Endothelial cell of umbilical vein (primary cell): ENCODE data around the gene L2HGDH. TPM values are rescaled to one million over a fixed set of nuclear protein-coding genes. Genes with fewer than 3 reads are reported as not detected.

Experiments used
- BruUV-seq: library from RNA; stranded (reverse); fragments of 400-500 nt; replicated peaks from 2 replicates; lab custom pipeline; 2021; lab: Mats Ljungman, UMichigan
- CTCF ChIA-PET: fragments of 300-600, 350-600 bp; sonication (Branson Sonifier 250); formaldehyde crosslinking; loops from one replicate; lab custom pipeline; 2021; ENCODE audit warnings: antibody characterized with exemption, inconsistent platforms; lab: Charles Lee
- POLR2A ChIA-PET: fragments of 300-600, 350-600 bp; sonication (Branson Sonifier 250); formaldehyde crosslinking; loops from one replicate; lab custom pipeline; 2021; ENCODE audit warnings: antibody characterized with exemption, inconsistent platforms; lab: Charles Lee
- DNase-seq: peaks from one replicate; pipeline ENCODE4 v3.0.0-alpha.2; 2011; ENCODE audit warnings: low read depth, low spot score
- FAIRE-seq: peaks from 2 replicates; lab custom pipeline; 2011; peaks lifted over from hg19 to GRCh38; lab: Jason Lieb, UNC
- H2AFZ ChIP-seq: 2 replicates; pipeline ENCODE4 v1.6.0; 2012; ENCODE audit warnings: low read depth, low read length, control low read depth, inconsistent platforms
- H3K27ac ChIP-seq: 2 replicates; pipeline ENCODE4 v1.5.1; 2011; ENCODE audit warnings: low read depth, mild to moderate bottlenecking, control low read depth, low read length, moderate library complexity; ENCODE audit not compliant: insufficient read depth
- H3K27me3 ChIP-seq, 2 experiments: 2 replicates each; pipeline versions ENCODE4 v1.6.0 to v1.6.1; 2011; ENCODE audit warnings: low read length in 2 of 2, mixed read lengths in 1 of 2; ENCODE audit not compliant: control insufficient read depth in 2 of 2, insufficient read depth in 2 of 2
- H3K36me3 ChIP-seq, 2 experiments: 2 replicates in 1 of 2; 3 replicates in 1 of 2; pipeline ENCODE4 v1.5.1; 2011; ENCODE audit warnings: low read length in 2 of 2, mild to moderate bottlenecking in 1 of 2, moderate library complexity in 1 of 2; ENCODE audit not compliant: control insufficient read depth in 2 of 2, insufficient read depth in 2 of 2; ENCODE audit errors: extremely low read depth in 1 of 2
- H3K4me1 ChIP-seq: 3 replicates; pipeline ENCODE4 v1.5.1; 2011; ENCODE audit warnings: mild to moderate bottlenecking, low read length; ENCODE audit not compliant: control insufficient read depth, insufficient read depth; ENCODE audit errors: extremely low read depth
- H3K4me2 ChIP-seq: 2 replicates; pipeline ENCODE4 v1.6.1; 2011; ENCODE audit warnings: low read length, control low read depth, mixed read lengths; ENCODE audit not compliant: insufficient read depth
- H3K4me3 ChIP-seq, 3 experiments: fragments of 200-600 bp in 1 of 3; sonication (generic), shearing (Covaris generic) in 1 of 3; replicated peaks in 1 of 3; 2 replicates each; pipeline ENCODE4 v1.5.1; 2011 to 2016; ENCODE audit warnings: control low read depth in 3 of 3, low read length in 3 of 3, mild to moderate bottlenecking in 2 of 3, inconsistent platforms in 1 of 3, low read depth in 1 of 3, moderate library complexity in 1 of 3; ENCODE audit not compliant: insufficient read depth in 1 of 3
- H3K79me2 ChIP-seq: 2 replicates; pipeline ENCODE4 v1.6.0; 2012; ENCODE audit warnings: low read length, inconsistent platforms; ENCODE audit not compliant: control insufficient read depth, insufficient read depth
- H3K9ac ChIP-seq: replicated peaks from 2 replicates; pipeline ENCODE3; 2011; ENCODE audit warnings: low read length, control low read depth; ENCODE audit not compliant: insufficient read depth; ENCODE audit errors: extremely low read depth
- H3K9me1 ChIP-seq: replicated peaks from 3 replicates; pipeline ENCODE4 v1.6.0; 2011; ENCODE audit warnings: mild to moderate bottlenecking, low read length; ENCODE audit not compliant: control insufficient read depth, insufficient read depth; ENCODE audit errors: extremely low read depth
- H3K9me3 ChIP-seq: replicated peaks from 2 replicates; pipeline ENCODE4 v1.5.1; 2012; ENCODE audit warnings: low read length, inconsistent platforms; ENCODE audit not compliant: control insufficient read depth, insufficient read depth
- H4K20me1 ChIP-seq: replicated peaks from 2 replicates; pipeline ENCODE3; 2011; ENCODE audit warnings: mild to moderate bottlenecking, low read length; ENCODE audit not compliant: control insufficient read depth, insufficient read depth; ENCODE audit errors: extremely low read depth
- EZH2 ChIP-seq: IDR thresholded peaks from 2 replicates; pipeline ENCODE4 v1.6.1; 2012; ENCODE audit warnings: borderline replicate concordance, low read depth, mild to moderate bottlenecking, moderate library complexity, low read length, inconsistent platforms; ENCODE audit not compliant: severe bottlenecking
- FOS ChIP-seq: IDR thresholded peaks from 2 replicates; pipeline ENCODE4 v1.6.1; 2011; ENCODE audit warnings: mild to moderate bottlenecking, low read length, moderate library complexity, borderline replicate concordance; ENCODE audit not compliant: insufficient read depth
- GATA2 ChIP-seq: IDR thresholded peaks from 2 replicates; pipeline ENCODE4 v1.7.0; 2011; ENCODE audit warnings: low read depth, mild to moderate bottlenecking, moderate library complexity, mixed read lengths, low read length; ENCODE audit not compliant: insufficient read length, insufficient read depth
- JUN ChIP-seq: IDR thresholded peaks from 2 replicates; pipeline ENCODE4 v1.6.1; 2011; ENCODE audit warnings: borderline replicate concordance, low read depth; ENCODE audit not compliant: insufficient read length, insufficient read depth
- MYC ChIP-seq: IDR thresholded peaks from one replicate; pipeline ENCODE4 v1.6.1; 2011; ENCODE audit warnings: mild to moderate bottlenecking, low read depth, low read length
- POLR2A ChIP-seq: IDR thresholded peaks from 2 replicates; pipeline ENCODE4 v1.6.1; 2012; ENCODE audit warnings: low read depth, mild to moderate bottlenecking, control low read depth, low read length
- POLR2AphosphoS5 ChIP-seq: IDR thresholded peaks from 2 replicates; pipeline ENCODE4 v1.6.1; 2012; ENCODE audit warnings: low read depth, mild to moderate bottlenecking, control low read depth, low read length, moderate library complexity; ENCODE audit not compliant: insufficient read depth
- dilution Hi-C: fragments of 300-500 bp; cut with MboI; formaldehyde crosslinking; loops from one replicate; pipeline ENCODE4 v1.15.0; 2019; ENCODE audit warnings: low sequenced_read_pairs; ENCODE audit not compliant: extremely low pct_ligation_motif_present
- intact Hi-C: fragments of 100-400 bp; cut with micrococcal nuclease; formaldehyde crosslinking; loops from one replicate; pipeline ENCODE4 v1.10.0; 2022
- polyA plus RNA-seq, 4 experiments: library from polyadenylated mRNA; depleted of rRNA in 3 of 4; stranded (reverse) in 3 of 4; unstranded in 1 of 4; fragments of >200 nt; gene quantifications; 2 replicates each; pipeline versions ENCODE4 v1.2.1 to v1.2.3, GENCODE V29; 2011 to 2012; ENCODE audit warnings: missing spikeins in 1 of 4
- total RNA-seq: library from RNA; stranded (reverse); gene quantifications from 2 replicates; pipeline ENCODE4 v1.2.3, GENCODE V29; 2021
- TF ChIP-seq, protein P1 (sequence below), 2 donors: IDR thresholded peaks; 1 replicate in 1 of 2; 2 replicates in 1 of 2; pipeline ENCODE4 v1.5.1; 2011; ENCODE audit warnings: low read length in 2 of 2, mild to moderate bottlenecking in 2 of 2, moderate library complexity in 2 of 2, control low read depth in 1 of 2, inconsistent platforms in 1 of 2, low read depth in 1 of 2; ENCODE audit not compliant: insufficient read depth in 1 of 2; ENCODE audit errors: extremely low read depth in 1 of 2
- TF ChIP-seq, protein P2 (sequence below): IDR thresholded peaks from 2 replicates; pipeline ENCODE4 v1.6.1; 2011; ENCODE audit not compliant: insufficient read depth, insufficient read length

L2HGDH gene
- total and polyA plus RNA-seq, 2 donors (not counting 3 experiments of a cell fraction or from before 2014, with no cell fraction given) = 2.5 to 5.3 TPM

- no peak overlapping the region for H3K27ac ChIP-seq
Observed at GRCh38 chr14:50344116-50344775, 32.2 kb upstream of the L2HGDH start.

More at GRCh38 chr14:50344116-50344775, 32.2 kb upstream of the L2HGDH start:
- FAIRE-seq = no peak
- Histone ChIP-seq H3K9ac (no peak overlapping the region), H3K27me3 (no peaks in the 10 kb centered on the region), H3K4me1 (peaks cover 34% of the 10 kb centered on the region), H4K20me1 (no peaks in the 10 kb centered on the region), H3K9me1 (no peaks in the 10 kb centered on the region), H3K4me2 (no peak overlapping the region), H3K79me2 (no peaks in the 10 kb centered on the region), H3K4me3 (no peak overlapping the region), H3K9me3 (no peaks in the 10 kb centered on the region), H3K36me3 (no peaks in the 10 kb centered on the region), H2AFZ (no peak overlapping the region)
- no peak for DNase-seq
- dilution Hi-C loops = no loop called here
- TF ChIP-seq, protein P1, sequence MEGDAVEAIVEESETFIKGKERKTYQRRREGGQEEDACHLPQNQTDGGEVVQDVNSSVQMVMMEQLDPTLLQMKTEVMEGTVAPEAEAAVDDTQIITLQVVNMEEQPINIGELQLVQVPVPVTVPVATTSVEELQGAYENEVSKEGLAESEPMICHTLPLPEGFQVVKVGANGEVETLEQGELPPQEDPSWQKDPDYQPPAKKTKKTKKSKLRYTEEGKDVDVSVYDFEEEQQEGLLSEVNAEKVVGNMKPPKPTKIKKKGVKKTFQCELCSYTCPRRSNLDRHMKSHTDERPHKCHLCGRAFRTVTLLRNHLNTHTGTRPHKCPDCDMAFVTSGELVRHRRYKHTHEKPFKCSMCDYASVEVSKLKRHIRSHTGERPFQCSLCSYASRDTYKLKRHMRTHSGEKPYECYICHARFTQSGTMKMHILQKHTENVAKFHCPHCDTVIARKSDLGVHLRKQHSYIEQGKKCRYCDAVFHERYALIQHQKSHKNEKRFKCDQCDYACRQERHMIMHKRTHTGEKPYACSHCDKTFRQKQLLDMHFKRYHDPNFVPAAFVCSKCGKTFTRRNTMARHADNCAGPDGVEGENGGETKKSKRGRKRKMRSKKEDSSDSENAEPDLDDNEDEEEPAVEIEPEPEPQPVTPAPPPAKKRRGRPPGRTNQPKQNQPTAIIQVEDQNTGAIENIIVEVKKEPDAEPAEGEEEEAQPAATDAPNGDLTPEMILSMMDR (IDR thresholded peaks at IDR 0.05; ENCODE audit: extremely low read depth in 1 of 2, insufficient read depth in 1 of 2, low read depth in 1 of 2, low read length in 2 of 2) = no peak
- TF ChIP-seq, protein P2, sequence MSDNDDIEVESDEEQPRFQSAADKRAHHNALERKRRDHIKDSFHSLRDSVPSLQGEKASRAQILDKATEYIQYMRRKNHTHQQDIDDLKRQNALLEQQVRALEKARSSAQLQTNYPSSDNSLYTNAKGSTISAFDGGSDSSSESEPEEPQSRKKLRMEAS = no peak
- no peak for TF ChIP-seq POLR2A
- no peak for TF ChIP-seq FOS
- no peak for TF ChIP-seq POLR2AphosphoS5
- TF ChIP-seq EZH2 = no peak
- no peak for TF ChIP-seq GATA2
- no peak for TF ChIP-seq MYC
- no peak for TF ChIP-seq JUN
- BruUV-seq = no TSS peak
- POLR2A ChIA-PET = interaction anchor here (0.7 kb wide), 1 partner anchor 99 kb away, joined by 9 read pairs; no protein-coding TSS in a partner anchor
- intact Hi-C loops = no loop called here
- CTCF ChIA-PET = interaction anchor here (0.8 to 2.5 kb wide), 4 partner anchors 11 to 188 kb away, joined by 3 to 7 read pairs (median 4); partner anchors contain the start of gene MAP4K5
